H1 (cell line): ENCODE measurements around the gene RFC3. TPM values are rescaled to one million over a fixed set of nuclear protein-coding genes. Genes with fewer than 3 reads are reported as not detected.

Experiments
- CBX5 ChIP-seq: fragments of 300-800, 300-1000 bp; sonication (generic); IDR thresholded peaks from 2 replicates; pipeline ENCODE4 v1.7.1; 2016; ENCODE audit warnings: antibody characterized with exemption, low read length, low read depth
- JUN ChIP-seq: IDR thresholded peaks from 2 replicates; pipeline ENCODE4 v1.6.1; 2011; ENCODE audit warnings: low read depth, mild to moderate bottlenecking, improper control_type of control experiment, low read length
- SIN3A ChIP-seq, 2 experiments: IDR thresholded peaks in 1 of 2; conservative IDR thresholded peaks in 1 of 2; 2 replicates each; pipeline ENCODE4 v1.6.1; 2011 to 2012; ENCODE audit warnings: low read length in 2 of 2, improper control_type of control experiment in 1 of 2, low read depth in 1 of 2, mild to moderate bottlenecking in 1 of 2
- polyA plus RNA-seq, 7 experiments: library from polyadenylated mRNA; depleted of rRNA in 3 of 7; stranded (reverse) in 5 of 7; unstranded in 2 of 7; fragments of >200 nt in 5 of 7; fragments of 200-250 nt in 2 of 7; gene quantifications; 1 replicate in 5 of 7; 2 replicates in 1 of 7; 4 replicates in 1 of 7; pipeline versions ENCODE4 v1.2.1 to v1.2.3, GENCODE V29; 2011 to 2013; ENCODE audit warnings: missing spikeins in 2 of 7, mixed read lengths in 2 of 7
- total RNA-seq: library from RNA; stranded (reverse); fragmentation: NEBNext Ultra II Directional; extraction: Animal tissue kit (Norgen Biotek cat#: 25700); gene quantifications from 2 replicates; pipeline ENCODE4 v1.2.1, GENCODE V29; 2021

The RFC3 gene
- total and polyA plus RNA-seq, 2 of the 8 experiments (the other 6 are each of a cell fraction or from before 2014, with no cell fraction given), result 26.4 to 45.6 TPM

GRCh38 chr13:33785384-33785783 lies 32.6 kb upstream of the RFC3 start (continued):
- TF ChIP-seq SIN3A (conservative IDR thresholded peaks at IDR 0.05 in 1 of 2, IDR thresholded peaks at IDR 0.05 in 1 of 2; ENCODE audit: low read depth in 1 of 2, low read length in 2 of 2), result no peak
- TF ChIP-seq CBX5, result no peak
- TF ChIP-seq JUN, result no peak
- TF ChIP-seq, all 59 proteins: peak for 0
